Esophagus squamous epithelium (tissue), 4 donors: ENCODE measurements around the gene ING5.
"Not testable (repeated sequence)": the region's sequence is repeated elsewhere in the genome, so short reads cannot be mapped to it uniquely, and the experiment has no call there.

Experiments used
- CTCF ChIP-seq, 6 experiments: fragments of 450-650 bp in 4 of 6; fragments of 200-600 bp in 2 of 6; sonication (generic) in 2 of 6; IDR thresholded peaks; one replicate each; pipeline ENCODE4 v1.5.1; 2016 to 2019; ENCODE audit warnings: antibody characterized with exemption in 6 of 6, mild to moderate bottlenecking in 4 of 6, moderate library complexity in 4 of 6
- POLR2A ChIP-seq, 4 donors: fragments of 450-650 bp; IDR thresholded peaks; one replicate each; pipeline ENCODE4 v1.6.1; 2017; ENCODE audit warnings: antibody characterized with exemption in 4 of 4, mild to moderate bottlenecking in 4 of 4, moderate library complexity in 3 of 4

- TF ChIP-seq CTCF, POLR2A (IDR thresholded peaks at IDR 0.05): not testable (repeated sequence)
These were observed 39.1 kb upstream of the ING5 start for GRCh38 chr2:241662731-241663130.
